SU-DHL-6 (cell line): Measurements from ENCODE around the gene KCND2.

Source experiments
- H2AFZ ChIP-seq: fragments of 200-600 bp; sonication (generic); 2 replicates; pipeline ENCODE4 v1.6.1; 2014; ENCODE audit warnings: low read depth, mild to moderate bottlenecking, moderate library complexity, mixed read lengths, antibody characterized with exemption, low read length; ENCODE audit not compliant: severe bottlenecking
- H3F3A ChIP-seq: fragments of 200-600 bp; shearing (Covaris generic); 2 replicates; pipeline ENCODE4 v1.6.0; 2016; ENCODE audit warnings: antibody characterized with exemption, mild to moderate bottlenecking; ENCODE audit not compliant: insufficient read depth
- H3K27ac ChIP-seq: fragments of 200-600 bp; sonication (generic); 2 replicates; pipeline ENCODE4 v1.5.1; 2016; ENCODE audit warnings: low read depth, mild to moderate bottlenecking, low read length, moderate library complexity, mixed read lengths
- H3K27me3 ChIP-seq: fragments of 200-600 bp; sonication (generic), shearing (Covaris generic); 2 replicates; pipeline ENCODE4 v1.6.0; 2014; ENCODE audit warnings: mild to moderate bottlenecking, low read length
- H3K36me3 ChIP-seq: fragments of 200-600 bp; sonication (generic); 2 replicates; pipeline ENCODE4 v1.6.1; 2014; ENCODE audit warnings: mild to moderate bottlenecking, low read length, mixed read lengths
- H3K4me2 ChIP-seq: fragments of 300-600, 200-600 bp; shearing (Covaris generic), sonication (generic); 2 replicates; pipeline ENCODE4 v1.6.0; 2014; ENCODE audit warnings: low read length, low read depth, mild to moderate bottlenecking; ENCODE audit not compliant: poor library complexity, severe bottlenecking
- H3K4me3 ChIP-seq: fragments of 200-600 bp; sonication (generic); 2 replicates; pipeline ENCODE4 v1.5.1; 2014; ENCODE audit warnings: antibody characterized with exemption, low read length, mild to moderate bottlenecking, mixed read lengths; ENCODE audit not compliant: insufficient read depth, poor library complexity, severe bottlenecking
- H3K79me2 ChIP-seq: fragments of 200-600 bp; sonication (generic); 2 replicates; pipeline ENCODE4 v1.6.1; 2014; ENCODE audit warnings: mild to moderate bottlenecking, low read length, moderate library complexity; ENCODE audit not compliant: insufficient read depth
- H3K9ac ChIP-seq: fragments of 200-600 bp; sonication (generic); 2 replicates; pipeline ENCODE4 v1.7.0; 2014; ENCODE audit warnings: mild to moderate bottlenecking, low read length
- H3K9me2 ChIP-seq: fragments of 200-600 bp; sonication (generic); replicated peaks from 2 replicates; pipeline ENCODE4 v1.6.1; 2014; ENCODE audit warnings: low read length; ENCODE audit not compliant: insufficient read depth
- H3K9me3 ChIP-seq: fragments of 200-600 bp; sonication (generic); 2 replicates; pipeline ENCODE4 v1.6.1; 2014; ENCODE audit warnings: low read length, mixed read lengths; ENCODE audit not compliant: insufficient read depth
- H4K20me1 ChIP-seq: fragments of 200-600 bp; sonication (generic); 2 replicates; pipeline ENCODE4 v1.6.1; 2014; ENCODE audit warnings: low read depth, mild to moderate bottlenecking, antibody characterized with exemption, low read length, moderate library complexity, mixed read lengths
- CTCF ChIP-seq: fragments of 200-600 bp; sonication (generic); IDR thresholded peaks from one replicate; pipeline ENCODE4 v1.5.1; 2017; ENCODE audit warnings: antibody characterized with exemption, mild to moderate bottlenecking, low read length, moderate library complexity; ENCODE audit not compliant: insufficient read depth, poor library complexity, severe bottlenecking
- EZH2phosphoT487 ChIP-seq: fragments of 200-600 bp; sonication (generic), shearing (Covaris generic); conservative IDR thresholded peaks from 2 replicates; pipeline ENCODE4 v1.6.1; 2018; ENCODE audit warnings: mild to moderate bottlenecking, antibody characterized with exemption, low read length, moderate library complexity, mixed read lengths

The KCND2 gene

DNA sequence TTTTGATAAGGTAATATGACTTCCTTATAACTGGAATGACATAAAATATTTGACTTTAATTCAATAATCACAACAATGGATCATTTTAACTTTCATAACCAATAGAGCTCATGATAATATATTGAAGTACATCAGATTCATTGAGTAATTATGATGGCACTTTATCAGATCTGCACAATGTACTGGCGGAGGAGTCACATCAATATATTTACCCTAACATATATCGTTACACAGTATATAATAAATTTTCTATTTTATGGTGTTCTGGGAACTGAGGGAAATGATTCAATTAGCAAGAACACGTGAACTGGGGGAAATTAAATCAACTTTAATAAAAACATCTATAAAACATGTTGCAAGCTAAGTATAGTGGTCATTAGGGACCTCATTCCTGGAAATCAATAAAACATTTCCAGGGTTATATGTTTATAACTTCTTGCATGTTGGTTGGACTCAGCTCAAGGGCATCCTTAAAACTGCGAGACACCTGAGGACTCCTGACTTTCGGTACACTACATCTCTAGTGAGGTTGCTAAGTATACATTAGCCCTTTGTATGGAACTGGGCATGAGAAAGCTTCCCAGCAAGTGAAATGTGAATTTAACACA, 254.0 kb downstream of the KCND2 start:
- TF ChIP-seq EZH2phosphoT487 (no peak), CTCF (no peak)
- H3K36me3 ChIP-seq: no peaks in the 10 kb centered on the region
- H3K79me2 ChIP-seq: no peaks in the 10 kb centered on the region
- H3F3A ChIP-seq: no peaks in the 10 kb centered on the region
- no peak overlapping the region for H3K27ac ChIP-seq
- no peak overlapping the region for H3K4me3 ChIP-seq
- no peaks in the 10 kb centered on the region for H3K27me3 ChIP-seq
- no peak overlapping the region for H2AFZ ChIP-seq
- no peaks in the 10 kb centered on the region for H3K9me2 ChIP-seq
- no peak overlapping the region for H3K4me2 ChIP-seq
- no peaks in the 10 kb centered on the region for H3K9me3 ChIP-seq
- no peaks in the 10 kb centered on the region for H4K20me1 ChIP-seq
- H3K9ac ChIP-seq: no peak overlapping the region

GRCh38 chr7:120529736-120530135, 256.8 kb downstream of the KCND2 start:
- H3K4me3 ChIP-seq: no peak overlapping the region
- no peaks in the 10 kb centered on the region for H3K27me3 ChIP-seq
- H3K79me2 ChIP-seq: no peaks in the 10 kb centered on the region
- no peaks in the 10 kb centered on the region for H4K20me1 ChIP-seq
- H3F3A ChIP-seq: no peaks in the 10 kb centered on the region
- no peaks in the 10 kb centered on the region for H3K9me2 ChIP-seq
- H2AFZ ChIP-seq: no peak overlapping the region
- no peaks in the 10 kb centered on the region for H3K36me3 ChIP-seq
- H3K27ac ChIP-seq: no peak overlapping the region
- no peak overlapping the region for H3K9ac ChIP-seq
- H3K4me2 ChIP-seq: no peak overlapping the region
- no peak for TF ChIP-seq CTCF
- no peak for TF ChIP-seq EZH2phosphoT487
- no peaks in the 10 kb centered on the region for H3K9me3 ChIP-seq

GRCh38 chr7:120538335-120538734, 265.4 kb downstream of the KCND2 start:
- Histone ChIP-seq H3F3A (no peaks in the 10 kb centered on the region), H4K20me1 (no peaks in the 10 kb centered on the region), H3K9me2 (no peaks in the 10 kb centered on the region), H3K27me3 (no peaks in the 10 kb centered on the region), H3K9me3 (no peaks in the 10 kb centered on the region), H3K9ac (no peak overlapping the region), H3K36me3 (no peaks in the 10 kb centered on the region), H2AFZ (no peak overlapping the region), H3K27ac (no peak overlapping the region), H3K4me3 (no peak overlapping the region), H3K4me2 (no peak overlapping the region), H3K79me2 (no peaks in the 10 kb centered on the region)
- TF ChIP-seq EZH2phosphoT487 (no peak), CTCF (no peak)
